IMR-90 (cell line): Measurements from ENCODE around the gene TAOK1.

Experiments used
- BHLHE40 ChIP-seq: fragments of 150-350 bp; IDR thresholded peaks from 2 replicates; pipeline ENCODE4 v1.6.1; 2016; ENCODE audit warnings: mild to moderate bottlenecking, low read depth, low read length
- CEBPB ChIP-seq: IDR thresholded peaks from 2 replicates; pipeline ENCODE4 v1.6.1; 2012; ENCODE audit warnings: low read depth, low read length, improper control_type of control experiment
- CHD1 ChIP-seq: IDR thresholded peaks from 2 replicates; pipeline ENCODE4 v1.6.1; 2012; ENCODE audit warnings: low read depth, low read length, improper control_type of control experiment
- CTCF ChIP-seq: conservative IDR thresholded peaks from 2 replicates; pipeline ENCODE4 v1.5.1; 2012; ENCODE audit warnings: mild to moderate bottlenecking, low read depth, low read length, improper control_type of control experiment
- FOS ChIP-seq: fragments of 150-350 bp; IDR thresholded peaks from 2 replicates; pipeline ENCODE4 v1.6.1; 2016; ENCODE audit warnings: low read depth, low read length
- MAZ ChIP-seq: IDR thresholded peaks from 2 replicates; pipeline ENCODE4 v1.6.1; 2012; ENCODE audit warnings: low read depth, mild to moderate bottlenecking, low read length, improper control_type of control experiment, moderate library complexity, borderline replicate concordance
- MXI1 ChIP-seq: IDR thresholded peaks from 2 replicates; pipeline ENCODE4 v1.6.1; 2012; ENCODE audit warnings: low read depth, mild to moderate bottlenecking, low read length, moderate library complexity, borderline replicate concordance
- POLR2A ChIP-seq: IDR thresholded peaks from 2 replicates; pipeline ENCODE4 v1.6.1; 2012; ENCODE audit warnings: mild to moderate bottlenecking, low read depth, low read length
- RAD21 ChIP-seq: IDR thresholded peaks from 2 replicates; pipeline ENCODE4 v1.6.1; 2012; ENCODE audit warnings: low read length, improper control_type of control experiment
- RCOR1 ChIP-seq: IDR thresholded peaks from 2 replicates; pipeline ENCODE4 v1.6.1; 2012; ENCODE audit warnings: mild to moderate bottlenecking, low read length, improper control_type of control experiment; ENCODE audit not compliant: insufficient replicate concordance
- RFX5 ChIP-seq: IDR thresholded peaks from 2 replicates; pipeline ENCODE4 v1.8.0; 2012; ENCODE audit warnings: low read depth, mild to moderate bottlenecking, low read length, moderate library complexity
- SMC3 ChIP-seq: fragments of 150-350 bp; IDR thresholded peaks from 2 replicates; pipeline ENCODE4 v1.6.1; 2016; ENCODE audit warnings: low read depth, mild to moderate bottlenecking, antibody characterized with exemption, low read length, moderate library complexity
- USF2 ChIP-seq: fragments of 150-350 bp; IDR thresholded peaks from 2 replicates; pipeline ENCODE4 v1.6.1; 2017; ENCODE audit warnings: mild to moderate bottlenecking, antibody characterized with exemption, low read length, low read depth

- no peak for TF ChIP-seq CTCF
- TF ChIP-seq FOS, result no peak
- no peak for TF ChIP-seq POLR2A
- TF ChIP-seq SMC3, result no peak
- TF ChIP-seq USF2, result no peak
- TF ChIP-seq RFX5, result no peak
- TF ChIP-seq CEBPB, result no peak
- no peak for TF ChIP-seq CHD1
- no peak for TF ChIP-seq MXI1
- TF ChIP-seq BHLHE40, result no peak
- no peak for TF ChIP-seq RCOR1
- no peak for TF ChIP-seq MAZ
- TF ChIP-seq RAD21, result no peak
Measured at GRCh38 chr17:29364691-29365090, 25.5 kb upstream of the TAOK1 start.
